ENCODE data around the gene ARL4A. TPM values are rescaled to one million over a fixed set of nuclear protein-coding genes. Genes with fewer than 3 reads are reported as not detected.

ARL4A gene
- total and polyA plus RNA-seq, 9 of the 15 experiments (the other 6 are each of a cell fraction or from before 2014, with no cell fraction given): 118 to 688 (median 172) TPM

- no peak for TF ChIP-seq RFX7 (CRISPR knock-in tag; IDR thresholded peaks at IDR 0.05)
- TF ChIP-seq CHD7 (IDR thresholded peaks at IDR 0.05; ENCODE audit: low read depth, low read length): no peak
- no peak for TF ChIP-seq HDAC6 (IDR thresholded peaks at IDR 0.05; ENCODE audit: low read depth, low read length)
- no peak for TF ChIP-seq ZNF764 (CRISPR knock-in tag; IDR thresholded peaks at IDR 0.05; ENCODE audit: low read depth)
- no peak for TF ChIP-seq ARID1B (IDR thresholded peaks at IDR 0.05)
- no peak for TF ChIP-seq CREB1 (IDR thresholded peaks at IDR 0.05)
- no peak for TF ChIP-seq CREB1 (CRISPR knock-in tag; IDR thresholded peaks at IDR 0.05)
- no peak for TF ChIP-seq KLF16 (IDR thresholded peaks at IDR 0.05)
- TF ChIP-seq TEAD1 (CRISPR knock-in tag; IDR thresholded peaks at IDR 0.05): no peak
- TF ChIP-seq RNF2 (IDR thresholded peaks at IDR 0.05): no peak
- TF ChIP-seq ERF (CRISPR knock-in tag; IDR thresholded peaks at IDR 0.05): no peak
- no peak for TF ChIP-seq MCM7 (IDR thresholded peaks at IDR 0.05)
Observed at GRCh38 chr7:12649348-12649747, 38.1 kb upstream of the ARL4A start (continued).
